GM23338 (cell line): ENCODE data around the gene MOCOS. TPM values are rescaled to one million over a fixed set of nuclear protein-coding genes. Genes with fewer than 3 reads are reported as not detected.

Experiments used
- ATAC-seq: fragments of 200-7000 bp; cut with Tn5 transposase; 3 replicates; pipeline ENCODE4 v1.9.1; 2020
- DNase-seq: peaks from one replicate; pipeline ENCODE4 v3.0.0-alpha.2; 2015; ENCODE audit warnings: low spot score
- H2AFZ ChIP-seq: fragments of 200-600 bp; sonication (generic); 2 replicates; pipeline ENCODE4 v1.8.0; 2016; ENCODE audit warnings: antibody characterized with exemption, mild to moderate bottlenecking, moderate library complexity
- H3F3A ChIP-seq: fragments of 200-600 bp; sonication (generic); replicated peaks from 2 replicates; pipeline ENCODE4 v1.8.0; 2017; ENCODE audit warnings: antibody characterized with exemption, mixed run types, low read depth
- H3K27ac ChIP-seq: fragments of 200-600 bp; sonication (generic); 2 replicates; pipeline ENCODE4 v1.6.1; 2016; ENCODE audit warnings: low read depth
- H3K27me3 ChIP-seq: fragments of 200-600 bp; sonication (generic); 2 replicates; pipeline ENCODE4 v1.8.0; 2016; ENCODE audit warnings: mild to moderate bottlenecking, mixed run types, moderate library complexity; ENCODE audit not compliant: insufficient read depth
- H3K36me3 ChIP-seq: fragments of 200-600 bp; sonication (generic); 2 replicates; pipeline ENCODE4 v1.8.0; 2016; ENCODE audit warnings: mild to moderate bottlenecking; ENCODE audit not compliant: insufficient read depth
- H3K4me1 ChIP-seq: fragments of 200-600 bp; sonication (generic); 2 replicates; pipeline ENCODE4 v1.8.0; 2016; ENCODE audit warnings: mild to moderate bottlenecking, moderate library complexity; ENCODE audit not compliant: insufficient read depth
- H3K4me2 ChIP-seq: fragments of 200-600 bp; sonication (generic); 2 replicates; pipeline ENCODE4 v1.7.1; 2017; ENCODE audit warnings: mixed run types
- H3K4me3 ChIP-seq: fragments of 200-600 bp; sonication (generic); 2 replicates; pipeline ENCODE4 v1.6.1; 2016; ENCODE audit warnings: mixed run types
- H3K79me2 ChIP-seq: fragments of 200-600 bp; sonication (generic); replicated peaks from 2 replicates; pipeline ENCODE4 v1.8.0; 2017; ENCODE audit warnings: mild to moderate bottlenecking; ENCODE audit not compliant: insufficient read depth
- H3K9me2 ChIP-seq: fragments of 200-600 bp; sonication (generic); 2 replicates; pipeline ENCODE4 v1.8.0; 2017; ENCODE audit not compliant: insufficient read depth
- H4K20me1 ChIP-seq: fragments of 200-600 bp; sonication (generic); replicated peaks from 2 replicates; pipeline ENCODE4 v1.8.0; 2017; ENCODE audit warnings: mild to moderate bottlenecking; ENCODE audit not compliant: insufficient read depth
- H3K27ac Mint-ChIP-seq: 2 replicates; pipeline ENCODE4 v1.8.0; 2020; ENCODE audit warnings: inconsistent platforms, mild to moderate bottlenecking, moderate library complexity, mixed read lengths
- H3K27me3 Mint-ChIP-seq: 3 replicates; pipeline ENCODE4 v1.8.0; 2022; ENCODE audit warnings: low read depth, mild to moderate bottlenecking, moderate library complexity, mixed read lengths, inconsistent platforms; ENCODE audit not compliant: insufficient read depth, poor library complexity
- H3K36me3 Mint-ChIP-seq: 3 replicates; pipeline ENCODE4 v1.8.0; 2021; ENCODE audit warnings: low read depth, mild to moderate bottlenecking, inconsistent platforms, moderate library complexity, mixed read lengths
- H3K4me1 Mint-ChIP-seq: 3 replicates; pipeline ENCODE4 v1.8.0; 2020; ENCODE audit warnings: mild to moderate bottlenecking, inconsistent platforms, mixed read lengths
- H3K4me3 Mint-ChIP-seq: 3 replicates; pipeline ENCODE4 v1.8.0; 2021; ENCODE audit warnings: moderate library complexity, mild to moderate bottlenecking, inconsistent platforms, mixed read lengths
- H3K9me3 Mint-ChIP-seq: 3 replicates; pipeline ENCODE4 v1.8.0; 2020; ENCODE audit warnings: moderate library complexity, mild to moderate bottlenecking, inconsistent platforms, mixed read lengths
- CREB1 ChIP-seq: fragments of 250-450 bp; sonication (Bioruptor Pico); IDR thresholded peaks from 2 replicates; pipeline ENCODE4 v1.5.0; 2020; ENCODE audit warnings: low read depth, mild to moderate bottlenecking, moderate library complexity
- EZH2 ChIP-seq: fragments of 200-600 bp; sonication (generic); IDR thresholded peaks from one replicate; pipeline ENCODE4 v1.8.0; 2017; ENCODE audit warnings: antibody characterized with exemption, mild to moderate bottlenecking, low read depth; ENCODE audit not compliant: unreplicated experiment
- EZH2phosphoT487 ChIP-seq: fragments of 200-600 bp; sonication (generic); IDR thresholded peaks from one replicate; pipeline ENCODE4 v1.8.1; 2018; ENCODE audit warnings: antibody characterized with exemption; ENCODE audit not compliant: unreplicated experiment
- JUNB ChIP-seq: IDR thresholded peaks from one replicate; pipeline ENCODE4 v1.6.1; 2016; ENCODE audit warnings: antibody characterized with exemption; ENCODE audit not compliant: unreplicated experiment
- NANOG ChIP-seq: IDR thresholded peaks from 2 replicates; pipeline ENCODE4 v1.6.1; 2016; ENCODE audit warnings: antibody characterized with exemption, borderline replicate concordance
- POLR2AphosphoS5 ChIP-seq: IDR thresholded peaks from 2 replicates; pipeline ENCODE4 v1.6.1; 2016; ENCODE audit warnings: antibody characterized with exemption, low read depth
- STAT1 ChIP-seq: IDR thresholded peaks from one replicate; pipeline ENCODE4 v1.6.1; 2016; ENCODE audit warnings: antibody characterized with exemption; ENCODE audit not compliant: unreplicated experiment
- ZNF114 ChIP-seq: fragments of 250-450 bp; sonication (Bioruptor Pico); IDR thresholded peaks from 2 replicates; pipeline ENCODE4 v1.5.0; 2020; ENCODE audit warnings: mild to moderate bottlenecking, moderate library complexity
- polyA plus RNA-seq: library from polyadenylated mRNA; unstranded; fragments of >200 nt; fragmentation: Nextera tagmentation; extraction: Ambion mirVana; gene quantifications from 2 replicates; pipeline ENCODE4 v1.2.1, GENCODE V29; 2016
- total RNA-seq: library from RNA; depleted of rRNA; stranded (reverse); fragments of >200 nt; shearing (Covaris generic); gene quantifications from 2 replicates; pipeline ENCODE4 v1.2.3, GENCODE V29; 2014
- TF ChIP-seq, protein P1 (sequence below), 2 experiments: fragments of 200-600 bp in 1 of 2; sonication (generic) in 1 of 2; conservative IDR thresholded peaks; 2 replicates each; pipeline versions ENCODE4 v1.5.1 to v1.6.1; 2016 to 2017; ENCODE audit warnings: antibody characterized with exemption in 2 of 2, low read depth in 2 of 2, mild to moderate bottlenecking in 2 of 2, moderate library complexity in 1 of 2
- TF ChIP-seq, protein P2 (sequence below): IDR thresholded peaks from 2 replicates; pipeline ENCODE4 v1.6.1; 2016; ENCODE audit warnings: antibody characterized with exemption
- TF ChIP-seq, protein P3 (sequence below): fragments of 250-450 bp; sonication (Bioruptor Pico); IDR thresholded peaks from 2 replicates; pipeline ENCODE4 v1.5.0; 2020; ENCODE audit warnings: mild to moderate bottlenecking, moderate library complexity

The MOCOS gene
- total and polyA plus RNA-seq, 2 experiments from 2014 or later: 3.9 to 7.2 TPM

DNA sequence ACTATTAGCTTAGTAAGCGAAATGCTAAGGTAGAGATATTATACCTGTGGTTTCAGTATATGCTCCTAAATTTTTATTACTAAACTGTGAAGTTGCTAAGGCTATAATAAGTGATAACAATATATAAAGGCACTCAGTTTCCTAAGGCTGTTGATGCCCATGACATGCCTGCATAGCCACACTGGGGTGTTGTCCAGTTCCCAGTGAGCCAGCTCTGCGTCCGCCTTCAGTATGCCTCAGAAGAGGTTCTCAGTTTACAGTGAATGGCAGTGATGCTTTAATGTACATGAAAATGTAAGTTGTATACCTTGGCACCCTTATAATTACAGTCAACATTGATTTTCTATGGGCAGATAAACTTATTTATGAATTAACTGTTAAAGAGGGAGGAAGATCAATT lies 117.4 kb downstream of the MOCOS start (continued):
- TF ChIP-seq, protein P1, sequence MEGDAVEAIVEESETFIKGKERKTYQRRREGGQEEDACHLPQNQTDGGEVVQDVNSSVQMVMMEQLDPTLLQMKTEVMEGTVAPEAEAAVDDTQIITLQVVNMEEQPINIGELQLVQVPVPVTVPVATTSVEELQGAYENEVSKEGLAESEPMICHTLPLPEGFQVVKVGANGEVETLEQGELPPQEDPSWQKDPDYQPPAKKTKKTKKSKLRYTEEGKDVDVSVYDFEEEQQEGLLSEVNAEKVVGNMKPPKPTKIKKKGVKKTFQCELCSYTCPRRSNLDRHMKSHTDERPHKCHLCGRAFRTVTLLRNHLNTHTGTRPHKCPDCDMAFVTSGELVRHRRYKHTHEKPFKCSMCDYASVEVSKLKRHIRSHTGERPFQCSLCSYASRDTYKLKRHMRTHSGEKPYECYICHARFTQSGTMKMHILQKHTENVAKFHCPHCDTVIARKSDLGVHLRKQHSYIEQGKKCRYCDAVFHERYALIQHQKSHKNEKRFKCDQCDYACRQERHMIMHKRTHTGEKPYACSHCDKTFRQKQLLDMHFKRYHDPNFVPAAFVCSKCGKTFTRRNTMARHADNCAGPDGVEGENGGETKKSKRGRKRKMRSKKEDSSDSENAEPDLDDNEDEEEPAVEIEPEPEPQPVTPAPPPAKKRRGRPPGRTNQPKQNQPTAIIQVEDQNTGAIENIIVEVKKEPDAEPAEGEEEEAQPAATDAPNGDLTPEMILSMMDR (conservative IDR thresholded peaks at IDR 0.05; ENCODE audit: low read depth in 2 of 2): no peak
- TF ChIP-seq EZH2 (no peak), JUNB (no peak)

DNA sequence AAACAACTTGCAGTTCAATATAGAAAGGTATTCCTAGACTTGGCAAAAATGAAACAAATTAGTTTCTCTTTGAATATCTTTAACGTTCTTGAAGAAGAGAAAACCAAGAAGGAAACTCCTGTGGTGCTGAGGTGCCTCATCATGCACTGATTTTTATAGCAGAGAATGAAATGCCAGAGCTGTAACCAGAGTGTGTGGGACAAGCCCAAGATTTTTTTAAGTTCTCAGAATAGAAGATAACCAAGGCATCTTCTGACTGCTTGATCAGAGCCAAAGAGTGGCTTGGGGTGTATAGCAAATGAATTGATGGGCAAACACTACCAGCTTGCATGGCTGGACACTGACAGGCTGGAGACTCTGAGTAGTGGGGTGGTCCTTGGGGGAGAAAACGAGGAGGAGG lies 118.1 kb downstream of the MOCOS start:
- Histone ChIP-seq H3F3A (no peaks in the 10 kb centered on the region), H3K4me1 (peaks cover 12% of the 10 kb centered on the region; the same call in 1 of the 2 replicates), H4K20me1 (peaks cover 5% of the 10 kb centered on the region), H2AFZ (no peak overlapping the region), H3K27me3 (peaks cover 2% of the 10 kb centered on the region), H3K9me2 (no peaks in the 10 kb centered on the region), H3K4me2 (no peak overlapping the region), H3K36me3 (no peaks in the 10 kb centered on the region), H3K4me3 (no peak overlapping the region), H3K79me2 (0 out of 2 replicates have a peak, but pooled peaks cover 2% of the 10 kb centered on the region), H3K27ac (no peak overlapping the region)
- H3K4me1 Mint-ChIP-seq: peaks cover 31% of the 10 kb centered on the region
- DNase-seq (no peak), ATAC-seq (no peak)
- H3K27ac Mint-ChIP-seq: no peak overlapping the region
- H3K36me3 Mint-ChIP-seq: no peaks in the 10 kb centered on the region
- H3K27me3 Mint-ChIP-seq: no peaks in the 10 kb centered on the region
- no peak overlapping the region for H3K4me3 Mint-ChIP-seq
- no peaks in the 10 kb centered on the region for H3K9me3 Mint-ChIP-seq
- TF ChIP-seq STAT1 (no peak), NANOG (no peak), ZNF114 (CRISPR knock-in tag) (no peak), EZH2phosphoT487 (no peak), EZH2 (no peak), CREB1 (CRISPR knock-in tag) (no peak), JUNB (no peak), POLR2AphosphoS5 (no peak)
- TF ChIP-seq, protein P1 (conservative IDR thresholded peaks at IDR 0.05; ENCODE audit: low read depth in 2 of 2): no peak
- TF ChIP-seq, protein P2, sequence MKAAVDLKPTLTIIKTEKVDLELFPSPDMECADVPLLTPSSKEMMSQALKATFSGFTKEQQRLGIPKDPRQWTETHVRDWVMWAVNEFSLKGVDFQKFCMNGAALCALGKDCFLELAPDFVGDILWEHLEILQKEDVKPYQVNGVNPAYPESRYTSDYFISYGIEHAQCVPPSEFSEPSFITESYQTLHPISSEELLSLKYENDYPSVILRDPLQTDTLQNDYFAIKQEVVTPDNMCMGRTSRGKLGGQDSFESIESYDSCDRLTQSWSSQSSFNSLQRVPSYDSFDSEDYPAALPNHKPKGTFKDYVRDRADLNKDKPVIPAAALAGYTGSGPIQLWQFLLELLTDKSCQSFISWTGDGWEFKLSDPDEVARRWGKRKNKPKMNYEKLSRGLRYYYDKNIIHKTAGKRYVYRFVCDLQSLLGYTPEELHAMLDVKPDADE: no peak
- TF ChIP-seq, protein P3, sequence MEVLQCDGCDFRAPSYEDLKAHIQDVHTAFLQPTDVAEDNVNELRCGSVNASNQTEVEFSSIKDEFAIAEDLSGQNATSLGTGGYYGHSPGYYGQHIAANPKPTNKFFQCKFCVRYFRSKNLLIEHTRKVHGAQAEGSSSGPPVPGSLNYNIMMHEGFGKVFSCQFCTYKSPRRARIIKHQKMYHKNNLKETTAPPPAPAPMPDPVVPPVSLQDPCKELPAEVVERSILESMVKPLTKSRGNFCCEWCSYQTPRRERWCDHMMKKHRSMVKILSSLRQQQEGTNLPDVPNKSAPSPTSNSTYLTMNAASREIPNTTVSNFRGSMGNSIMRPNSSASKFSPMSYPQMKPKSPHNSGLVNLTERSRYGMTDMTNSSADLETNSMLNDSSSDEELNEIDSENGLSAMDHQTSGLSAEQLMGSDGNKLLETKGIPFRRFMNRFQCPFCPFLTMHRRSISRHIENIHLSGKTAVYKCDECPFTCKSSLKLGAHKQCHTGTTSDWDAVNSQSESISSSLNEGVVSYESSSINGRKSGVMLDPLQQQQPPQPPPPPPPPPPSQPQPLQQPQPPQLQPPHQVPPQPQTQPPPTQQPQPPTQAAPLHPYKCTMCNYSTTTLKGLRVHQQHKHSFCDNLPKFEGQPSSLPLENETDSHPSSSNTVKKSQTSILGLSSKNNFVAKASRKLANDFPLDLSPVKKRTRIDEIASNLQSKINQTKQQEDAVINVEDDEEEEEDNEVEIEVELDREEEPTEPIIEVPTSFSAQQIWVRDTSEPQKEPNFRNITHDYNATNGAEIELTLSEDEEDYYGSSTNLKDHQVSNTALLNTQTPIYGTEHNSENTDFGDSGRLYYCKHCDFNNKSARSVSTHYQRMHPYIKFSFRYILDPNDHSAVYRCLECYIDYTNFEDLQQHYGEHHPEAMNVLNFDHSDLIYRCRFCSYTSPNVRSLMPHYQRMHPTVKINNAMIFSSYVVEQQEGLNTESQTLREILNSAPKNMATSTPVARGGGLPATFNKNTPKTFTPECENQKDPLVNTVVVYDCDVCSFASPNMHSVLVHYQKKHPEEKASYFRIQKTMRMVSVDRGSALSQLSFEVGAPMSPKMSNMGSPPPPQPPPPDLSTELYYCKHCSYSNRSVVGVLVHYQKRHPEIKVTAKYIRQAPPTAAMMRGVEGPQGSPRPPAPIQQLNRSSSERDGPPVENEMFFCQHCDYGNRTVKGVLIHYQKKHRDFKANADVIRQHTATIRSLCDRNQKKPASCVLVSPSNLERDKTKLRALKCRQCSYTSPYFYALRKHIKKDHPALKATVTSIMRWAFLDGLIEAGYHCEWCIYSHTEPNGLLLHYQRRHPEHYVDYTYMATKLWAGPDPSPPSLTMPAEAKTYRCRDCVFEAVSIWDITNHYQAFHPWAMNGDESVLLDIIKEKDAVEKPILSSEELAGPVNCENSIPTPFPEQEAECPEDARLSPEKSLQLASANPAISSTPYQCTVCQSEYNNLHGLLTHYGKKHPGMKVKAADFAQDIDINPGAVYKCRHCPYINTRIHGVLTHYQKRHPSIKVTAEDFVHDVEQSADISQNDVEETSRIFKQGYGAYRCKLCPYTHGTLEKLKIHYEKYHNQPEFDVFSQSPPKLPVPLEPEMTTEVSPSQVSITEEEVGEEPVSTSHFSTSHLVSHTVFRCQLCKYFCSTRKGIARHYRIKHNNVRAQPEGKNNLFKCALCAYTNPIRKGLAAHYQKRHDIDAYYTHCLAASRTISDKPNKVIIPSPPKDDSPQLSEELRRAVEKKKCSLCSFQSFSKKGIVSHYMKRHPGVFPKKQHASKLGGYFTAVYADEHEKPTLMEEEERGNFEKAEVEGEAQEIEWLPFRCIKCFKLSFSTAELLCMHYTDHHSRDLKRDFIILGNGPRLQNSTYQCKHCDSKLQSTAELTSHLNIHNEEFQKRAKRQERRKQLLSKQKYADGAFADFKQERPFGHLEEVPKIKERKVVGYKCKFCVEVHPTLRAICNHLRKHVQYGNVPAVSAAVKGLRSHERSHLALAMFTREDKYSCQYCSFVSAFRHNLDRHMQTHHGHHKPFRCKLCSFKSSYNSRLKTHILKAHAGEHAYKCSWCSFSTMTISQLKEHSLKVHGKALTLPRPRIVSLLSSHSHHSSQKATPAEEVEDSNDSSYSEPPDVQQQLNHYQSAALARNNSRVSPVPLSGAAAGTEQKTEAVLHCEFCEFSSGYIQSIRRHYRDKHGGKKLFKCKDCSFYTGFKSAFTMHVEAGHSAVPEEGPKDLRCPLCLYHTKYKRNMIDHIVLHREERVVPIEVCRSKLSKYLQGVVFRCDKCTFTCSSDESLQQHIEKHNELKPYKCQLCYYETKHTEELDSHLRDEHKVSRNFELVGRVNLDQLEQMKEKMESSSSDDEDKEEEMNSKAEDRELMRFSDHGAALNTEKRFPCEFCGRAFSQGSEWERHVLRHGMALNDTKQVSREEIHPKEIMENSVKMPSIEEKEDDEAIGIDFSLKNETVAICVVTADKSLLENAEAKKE (CRISPR knock-in tag): no peak
